Endothelial cell of umbilical vein (primary cell): Measurements from ENCODE around the gene PHKG2.

Experiments used
- EZH2 ChIP-seq: IDR thresholded peaks from 2 replicates; pipeline ENCODE4 v1.6.1; 2012; ENCODE audit warnings: borderline replicate concordance, low read depth, mild to moderate bottlenecking, moderate library complexity, low read length, inconsistent platforms; ENCODE audit not compliant: severe bottlenecking
- MYC ChIP-seq: IDR thresholded peaks from one replicate; pipeline ENCODE4 v1.6.1; 2011; ENCODE audit warnings: mild to moderate bottlenecking, low read depth, low read length
- POLR2A ChIP-seq: IDR thresholded peaks from 2 replicates; pipeline ENCODE4 v1.6.1; 2012; ENCODE audit warnings: low read depth, mild to moderate bottlenecking, control low read depth, low read length
- POLR2AphosphoS5 ChIP-seq: IDR thresholded peaks from 2 replicates; pipeline ENCODE4 v1.6.1; 2012; ENCODE audit warnings: low read depth, mild to moderate bottlenecking, control low read depth, low read length, moderate library complexity; ENCODE audit not compliant: insufficient read depth
- TF ChIP-seq, protein P1 (sequence below), 2 donors: IDR thresholded peaks; 1 replicate in 1 of 2; 2 replicates in 1 of 2; pipeline ENCODE4 v1.5.1; 2011; ENCODE audit warnings: low read length in 2 of 2, mild to moderate bottlenecking in 2 of 2, moderate library complexity in 2 of 2, control low read depth in 1 of 2, inconsistent platforms in 1 of 2, low read depth in 1 of 2; ENCODE audit not compliant: insufficient read depth in 1 of 2; ENCODE audit errors: extremely low read depth in 1 of 2
- TF ChIP-seq, protein P2 (sequence below): IDR thresholded peaks from 2 replicates; pipeline ENCODE4 v1.6.1; 2011; ENCODE audit not compliant: insufficient read depth, insufficient read length

DNA sequence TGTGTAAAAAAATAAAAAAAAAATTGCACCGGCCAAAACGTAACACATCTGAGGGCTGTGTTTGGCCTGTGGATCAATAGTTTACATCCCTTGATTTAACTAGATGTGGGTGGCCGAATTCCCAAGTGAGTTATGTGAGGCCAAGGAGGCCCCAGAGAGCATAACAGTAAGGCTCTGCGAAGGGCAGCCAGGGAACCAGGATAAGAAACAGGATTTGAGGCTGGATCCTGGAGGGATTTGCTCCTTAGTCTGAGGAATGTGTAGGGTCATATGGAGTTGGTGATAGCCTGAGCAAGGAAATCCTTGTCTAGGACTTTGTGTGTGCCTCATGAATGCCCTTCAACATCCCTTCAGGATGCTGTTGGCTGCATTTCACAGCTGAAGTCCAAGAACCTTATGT is 2.0 kb downstream of the PHKG2 start:
- TF ChIP-seq, protein P1, sequence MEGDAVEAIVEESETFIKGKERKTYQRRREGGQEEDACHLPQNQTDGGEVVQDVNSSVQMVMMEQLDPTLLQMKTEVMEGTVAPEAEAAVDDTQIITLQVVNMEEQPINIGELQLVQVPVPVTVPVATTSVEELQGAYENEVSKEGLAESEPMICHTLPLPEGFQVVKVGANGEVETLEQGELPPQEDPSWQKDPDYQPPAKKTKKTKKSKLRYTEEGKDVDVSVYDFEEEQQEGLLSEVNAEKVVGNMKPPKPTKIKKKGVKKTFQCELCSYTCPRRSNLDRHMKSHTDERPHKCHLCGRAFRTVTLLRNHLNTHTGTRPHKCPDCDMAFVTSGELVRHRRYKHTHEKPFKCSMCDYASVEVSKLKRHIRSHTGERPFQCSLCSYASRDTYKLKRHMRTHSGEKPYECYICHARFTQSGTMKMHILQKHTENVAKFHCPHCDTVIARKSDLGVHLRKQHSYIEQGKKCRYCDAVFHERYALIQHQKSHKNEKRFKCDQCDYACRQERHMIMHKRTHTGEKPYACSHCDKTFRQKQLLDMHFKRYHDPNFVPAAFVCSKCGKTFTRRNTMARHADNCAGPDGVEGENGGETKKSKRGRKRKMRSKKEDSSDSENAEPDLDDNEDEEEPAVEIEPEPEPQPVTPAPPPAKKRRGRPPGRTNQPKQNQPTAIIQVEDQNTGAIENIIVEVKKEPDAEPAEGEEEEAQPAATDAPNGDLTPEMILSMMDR (IDR thresholded peaks at IDR 0.05; ENCODE audit: extremely low read depth in 1 of 2, insufficient read depth in 1 of 2, low read depth in 1 of 2, low read length in 2 of 2), result no peak
- TF ChIP-seq POLR2AphosphoS5 (no peak), MYC (no peak), EZH2 (no peak), POLR2A (no peak)
- TF ChIP-seq, protein P2, sequence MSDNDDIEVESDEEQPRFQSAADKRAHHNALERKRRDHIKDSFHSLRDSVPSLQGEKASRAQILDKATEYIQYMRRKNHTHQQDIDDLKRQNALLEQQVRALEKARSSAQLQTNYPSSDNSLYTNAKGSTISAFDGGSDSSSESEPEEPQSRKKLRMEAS, result no peak
